SU-DHL-6 (cell line): Measurements from ENCODE around the gene FBXO41.

ENCODE experiments used
- CTCF ChIP-seq: fragments of 200-600 bp; sonication (generic); IDR thresholded peaks from one replicate; pipeline ENCODE4 v1.5.1; 2017; ENCODE audit warnings: antibody characterized with exemption, mild to moderate bottlenecking, low read length, moderate library complexity; ENCODE audit not compliant: insufficient read depth, poor library complexity, severe bottlenecking
- EZH2phosphoT487 ChIP-seq: fragments of 200-600 bp; sonication (generic), shearing (Covaris generic); conservative IDR thresholded peaks from 2 replicates; pipeline ENCODE4 v1.6.1; 2018; ENCODE audit warnings: mild to moderate bottlenecking, antibody characterized with exemption, low read length, moderate library complexity, mixed read lengths

GRCh38 chr2:73257021-73257420 is 27.3 kb downstream of the FBXO41 start:
- TF ChIP-seq EZH2phosphoT487 (no peak), CTCF (no peak)
